BLaER1 (cell line): ENCODE results near the gene TBC1D10A.
A peak's percentile ranks its signal among the peaks of the same experiment; 100 is the strongest.

Source experiments
- H3K27ac ChIP-seq: shearing (Covaris generic); formaldehyde crosslinking; 2 replicates; pipeline ENCODE4 v1.8.1; 2022
- H3K27me3 ChIP-seq: shearing (Covaris generic); formaldehyde crosslinking; 2 replicates; pipeline ENCODE4 v1.8.1; 2022
- H3K36me3 ChIP-seq: shearing (Covaris generic); formaldehyde crosslinking; 2 replicates; pipeline ENCODE4 v1.8.1; 2022
- H3K4me1 ChIP-seq: shearing (Covaris generic); formaldehyde crosslinking; 2 replicates; pipeline ENCODE4 v1.8.1; 2022
- H3K4me2 ChIP-seq: shearing (Covaris generic); formaldehyde crosslinking; 2 replicates; pipeline ENCODE4 v1.8.1; 2022
- H3K4me3 ChIP-seq: shearing (Covaris generic); formaldehyde crosslinking; 2 replicates; pipeline ENCODE4 v1.8.1; 2022
- H3K9ac ChIP-seq: shearing (Covaris generic); formaldehyde crosslinking; 2 replicates; pipeline ENCODE4 v1.8.1; 2022
- H3K9me3 ChIP-seq: shearing (Covaris generic); formaldehyde crosslinking; 2 replicates; pipeline ENCODE4 v1.8.1; 2022
- H4K20me1 ChIP-seq: shearing (Covaris generic); formaldehyde crosslinking; 2 replicates; pipeline ENCODE4 v1.8.1; 2022
- Cebpa-rat ChIP-seq: shearing (Covaris generic); IDR thresholded peaks from 2 replicates; pipeline ENCODE4 v1.8.1; 2022

Gene TBC1D10A

DNA sequence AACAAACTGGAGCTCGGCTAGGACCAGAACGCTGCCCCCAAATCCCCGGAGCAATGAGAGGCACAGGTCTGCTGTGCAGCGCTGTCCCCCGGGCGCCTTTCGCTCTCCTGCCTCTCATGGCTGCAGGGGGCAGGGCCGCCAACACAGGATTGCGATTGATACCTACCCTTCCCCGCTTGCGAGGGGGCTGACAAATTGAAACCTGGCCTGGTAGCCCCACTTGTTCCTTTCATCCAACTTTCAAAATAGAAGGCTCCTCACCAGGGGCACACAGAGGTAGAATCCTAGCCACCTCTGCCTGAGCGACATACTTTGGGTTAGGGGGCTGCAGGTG is 36.8 kb downstream of the TBC1D10A start:
- Histone ChIP-seq H3K9me3 (no peaks in the 10 kb centered on the region), H3K9ac (peak overlapping the region; percentile 76; the same call in 1 of the 2 replicates), H3K4me2 (peak overlapping the region; percentile 98), H3K4me3 (peak overlapping the region; percentile 76), H3K27me3 (no peaks in the 10 kb centered on the region), H3K27ac (peak overlapping the region; percentile 92), H3K36me3 (peaks cover 31% of the 10 kb centered on the region), H4K20me1 (no peaks in the 10 kb centered on the region), H3K4me1 (peaks cover 65% of the 10 kb centered on the region)
- no peak for TF ChIP-seq Cebpa-rat

DNA sequence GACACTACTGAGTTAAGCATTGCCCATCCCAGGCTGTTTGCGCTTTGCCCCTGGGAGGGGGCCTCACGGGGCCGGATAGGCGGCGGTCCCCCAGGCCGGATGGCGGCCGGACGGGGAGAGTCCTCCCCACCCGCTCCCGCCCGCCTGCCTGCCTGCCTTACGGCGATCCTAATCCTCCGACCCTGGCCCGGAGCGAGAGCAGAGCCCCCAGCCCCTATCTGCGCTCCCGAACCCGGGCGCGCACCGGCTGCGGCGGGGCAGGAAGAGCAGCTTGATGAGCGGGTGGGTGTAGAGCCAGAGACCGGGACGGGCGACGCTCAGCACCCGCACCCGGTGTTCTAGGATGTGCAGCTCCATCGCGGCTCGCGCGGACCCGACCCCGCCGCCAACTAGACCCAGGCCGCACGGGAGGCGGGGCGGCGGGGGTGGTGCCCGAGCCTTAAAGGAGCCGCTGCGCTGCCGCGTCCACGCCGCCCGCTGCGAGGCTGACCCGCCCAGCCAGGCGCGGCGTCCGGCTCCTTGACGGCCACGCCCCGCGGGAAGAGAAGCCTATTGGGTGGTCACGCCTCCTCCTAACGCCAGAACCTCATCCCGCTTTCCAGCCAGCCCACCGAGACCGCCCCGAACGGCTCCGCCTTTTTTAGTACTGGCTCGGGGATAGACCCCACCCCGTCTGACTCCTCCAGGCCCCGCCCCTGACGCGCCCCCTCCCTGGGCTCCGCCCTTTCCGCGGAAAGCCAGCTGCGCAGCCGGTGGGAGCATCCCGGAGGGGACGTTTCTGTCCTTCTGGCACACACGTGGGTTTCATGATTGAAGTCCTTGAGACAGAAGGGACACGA is 37.4 kb downstream of the TBC1D10A start, which contains the start of gene CASTOR1:
Gene CASTOR1 (minus strand): TSS at position 365 of the 839 bp plus-strand sequence. CDS start 8 bp downstream, at position 357.
- Histone ChIP-seq H4K20me1 (no peaks in the 10 kb centered on the region), H3K27ac (peak within 1 kb of the TSS; percentile 92), H3K4me2 (peak within 1 kb of the TSS; percentile 98), H3K9ac (peak within 1 kb of the TSS; percentile 77), H3K27me3 (no peaks in the 10 kb centered on the region), H3K36me3 (peaks cover 25% of the 10 kb centered on the region), H3K4me3 (peak within 1 kb of the TSS; percentile 76), H3K4me1 (peaks cover 61% of the 10 kb centered on the region), H3K9me3 (no peaks in the 10 kb centered on the region)
- TF ChIP-seq Cebpa-rat, result no peak

DNA sequence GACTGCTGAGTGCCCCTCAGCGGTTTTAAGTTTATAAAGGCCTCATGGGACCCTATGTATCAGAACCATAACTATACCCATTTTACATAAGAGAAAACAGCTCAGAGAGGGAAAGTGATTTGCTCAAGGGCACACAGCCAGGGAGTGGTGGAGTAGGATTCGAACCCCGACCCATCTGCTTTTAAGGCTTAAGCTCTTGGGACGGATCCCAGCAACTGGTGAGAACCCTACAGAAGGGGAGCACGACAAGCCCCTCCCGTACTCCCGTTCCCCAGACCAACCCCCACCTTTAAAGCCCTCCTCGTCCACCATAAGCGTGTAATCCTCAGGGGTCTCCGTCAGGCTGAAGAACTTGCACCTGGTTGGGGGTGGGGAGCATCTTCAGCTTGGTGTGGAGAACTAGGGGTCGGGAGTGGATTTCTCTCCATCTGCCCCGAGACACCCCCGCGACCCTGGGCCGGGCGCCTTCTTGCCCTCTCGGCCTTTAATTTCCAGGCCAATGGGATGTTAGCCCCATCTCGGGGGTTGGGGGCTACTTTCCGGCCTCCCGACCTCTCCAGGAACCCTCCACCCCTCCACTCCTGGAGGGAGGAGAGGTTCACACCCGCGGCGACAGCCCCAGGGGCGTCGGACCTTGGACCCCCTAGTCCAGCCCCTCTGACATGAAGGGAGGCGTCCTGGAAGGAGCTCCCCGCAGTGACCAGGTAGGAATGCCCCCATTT is 38.2 kb downstream of the TBC1D10A start:
- Histone ChIP-seq H3K27ac (peak overlapping the region; percentile 92), H3K9me3 (no peaks in the 10 kb centered on the region), H3K4me2 (peak overlapping the region; percentile 98), H4K20me1 (no peaks in the 10 kb centered on the region), H3K4me1 (peaks cover 61% of the 10 kb centered on the region), H3K27me3 (no peaks in the 10 kb centered on the region), H3K9ac (peak overlapping the region; percentile 77), H3K36me3 (peaks cover 17% of the 10 kb centered on the region), H3K4me3 (peak overlapping the region; percentile 76)
- TF ChIP-seq Cebpa-rat, result no peak

DNA sequence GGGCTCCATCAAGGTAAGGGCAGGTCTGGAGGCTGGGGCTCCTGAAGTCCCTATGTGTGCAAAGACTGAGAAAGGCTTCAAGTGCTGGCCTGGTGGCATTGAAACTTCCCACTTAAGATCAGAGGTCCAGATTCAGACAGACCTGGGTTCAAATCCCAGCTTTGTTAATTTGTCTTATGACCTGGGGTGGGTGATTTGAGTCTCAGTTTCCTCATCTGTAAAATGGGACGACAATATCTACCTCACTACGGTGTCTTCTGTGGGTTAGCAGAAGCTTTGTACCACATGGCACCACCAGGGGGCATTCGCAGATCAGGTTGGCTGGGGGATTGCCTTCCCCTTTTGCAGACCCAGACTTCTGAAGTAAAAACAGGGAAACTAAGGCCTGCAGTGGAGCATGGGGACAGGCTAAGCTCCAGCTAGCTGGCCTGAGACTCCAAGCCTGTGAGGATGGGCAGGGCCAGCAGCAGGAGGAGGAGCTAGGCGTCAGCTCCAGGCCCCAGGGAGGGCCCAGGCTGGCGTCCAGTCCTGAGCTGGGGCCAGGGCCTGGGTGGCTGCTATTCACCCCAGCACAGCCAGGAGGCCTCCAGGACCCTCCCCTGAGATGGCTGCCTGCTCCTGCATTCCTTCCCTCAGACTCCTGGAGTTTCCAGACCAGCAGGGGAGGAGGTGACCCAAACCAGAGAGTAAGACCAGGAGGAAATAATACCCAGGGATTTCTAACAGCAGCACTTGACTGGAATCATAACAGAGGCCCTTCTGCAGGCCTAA is 38.9 kb downstream of the TBC1D10A start:
- H3K4me3 ChIP-seq, result peak overlapping the region; percentile 76; the same call in 1 of the 2 replicates
- H3K27ac ChIP-seq, result no peak overlapping the region
- H3K4me1 ChIP-seq, result peaks cover 61% of the 10 kb centered on the region
- H3K36me3 ChIP-seq, result peaks cover 10% of the 10 kb centered on the region
- no peak overlapping the region for H3K9ac ChIP-seq
- no peaks in the 10 kb centered on the region for H3K9me3 ChIP-seq
- no peak for TF ChIP-seq Cebpa-rat
- H3K27me3 ChIP-seq, result no peaks in the 10 kb centered on the region
- H4K20me1 ChIP-seq, result no peaks in the 10 kb centered on the region
- H3K4me2 ChIP-seq, result peak overlapping the region; percentile 98

DNA sequence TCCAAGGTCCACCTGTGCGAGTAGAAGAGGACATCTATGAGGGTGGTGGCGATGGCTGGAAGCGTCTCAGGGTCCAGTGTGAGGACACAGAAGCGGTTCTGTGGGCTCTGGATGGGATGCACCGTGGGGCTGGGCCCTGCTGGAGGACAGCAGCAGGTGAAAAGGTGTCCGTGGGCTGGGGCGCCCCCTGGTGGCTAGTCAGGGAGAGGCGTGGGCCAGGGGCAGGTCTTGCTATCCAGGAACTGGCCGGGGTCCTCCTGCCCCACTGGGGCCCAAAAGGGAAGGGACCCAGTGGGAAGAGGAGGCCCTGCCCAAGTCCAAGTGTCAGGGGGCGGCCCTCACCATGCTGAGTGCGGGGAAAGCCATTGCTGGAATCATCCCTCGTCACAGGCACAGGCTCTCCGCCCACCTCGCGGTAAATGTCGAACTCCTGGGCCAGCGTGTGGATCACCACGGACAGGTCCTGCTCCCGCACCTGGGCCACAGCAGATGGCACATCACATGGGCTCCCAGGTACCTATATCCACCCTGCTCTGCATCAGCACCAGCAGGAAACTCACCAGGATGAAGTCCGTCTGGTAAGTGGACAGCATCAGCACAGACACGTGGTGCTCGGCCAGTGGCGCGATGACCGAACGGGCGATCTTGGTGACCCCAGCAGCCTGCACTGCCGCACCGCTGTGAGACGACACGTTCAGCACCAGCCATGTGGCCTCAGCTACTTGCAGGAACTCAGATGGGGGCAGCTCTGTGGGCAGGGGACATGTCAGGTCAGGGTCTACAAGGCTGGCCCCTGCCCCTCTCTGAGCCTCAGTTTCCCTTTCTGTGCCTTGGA is 39.7 kb downstream of the TBC1D10A start:
- no peak overlapping the region for H3K9ac ChIP-seq
- no peak overlapping the region for H3K27ac ChIP-seq
- no peak overlapping the region for H3K4me3 ChIP-seq
- H3K4me2 ChIP-seq, result no peak overlapping the region
- peaks cover 2% of the 10 kb centered on the region for H3K36me3 ChIP-seq
- no peaks in the 10 kb centered on the region for H3K9me3 ChIP-seq
- no peaks in the 10 kb centered on the region for H4K20me1 ChIP-seq
- TF ChIP-seq Cebpa-rat, result no peak
- no peaks in the 10 kb centered on the region for H3K27me3 ChIP-seq
- peaks cover 61% of the 10 kb centered on the region for H3K4me1 ChIP-seq

DNA sequence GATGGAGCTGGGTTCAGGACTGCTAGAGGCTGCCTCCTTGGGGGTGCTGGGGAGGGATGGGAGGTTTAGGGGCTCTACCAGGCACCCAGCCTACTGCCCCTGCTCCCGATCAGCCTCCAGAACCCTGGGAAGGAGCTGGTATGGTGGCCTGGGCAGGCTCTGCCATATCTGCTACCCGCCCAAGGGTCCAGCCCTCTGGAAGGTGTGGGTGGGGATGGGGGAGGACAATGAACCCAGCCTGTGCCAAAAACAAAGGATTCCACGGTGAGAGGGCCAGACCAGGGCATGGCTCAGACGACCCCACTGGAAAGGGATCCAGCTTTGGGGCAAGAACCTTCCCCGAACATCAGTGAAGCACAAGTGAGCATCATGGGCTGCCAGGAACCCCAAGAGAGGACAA is 40.4 kb downstream of the TBC1D10A start:
- H3K4me2 ChIP-seq, result no peak overlapping the region
- H3K27me3 ChIP-seq, result no peaks in the 10 kb centered on the region
- no peaks in the 10 kb centered on the region; the same call in 1 of the 2 replicates for H3K36me3 ChIP-seq
- TF ChIP-seq Cebpa-rat, result no peak
- no peak overlapping the region for H3K4me3 ChIP-seq
- H3K9ac ChIP-seq, result no peak overlapping the region
- H3K27ac ChIP-seq, result peak overlapping the region; percentile 29; the same call in 1 of the 2 replicates
- H3K4me1 ChIP-seq, result peaks cover 61% of the 10 kb centered on the region
- H3K9me3 ChIP-seq, result no peaks in the 10 kb centered on the region
- H4K20me1 ChIP-seq, result no peaks in the 10 kb centered on the region

DNA sequence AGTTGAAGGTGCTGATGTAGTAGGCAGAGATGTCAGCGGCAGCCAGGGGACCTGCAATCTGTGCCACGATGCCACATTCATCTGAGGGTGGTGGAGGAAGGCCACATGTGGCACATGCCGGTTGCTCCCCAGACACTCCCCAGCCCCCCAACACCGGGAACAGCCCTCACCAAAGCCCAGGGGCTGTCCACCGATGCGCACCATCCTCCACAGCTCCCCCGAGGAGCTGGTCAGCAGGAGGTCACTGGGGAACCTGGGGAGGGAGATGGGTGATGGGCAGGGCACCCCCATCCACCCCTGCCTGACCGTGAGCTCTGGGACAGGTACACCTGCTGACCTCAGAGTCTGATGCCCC is 40.9 kb downstream of the TBC1D10A start:
- H3K36me3 ChIP-seq, result no peaks in the 10 kb centered on the region; the same call in 1 of the 2 replicates
- peaks cover 56% of the 10 kb centered on the region for H3K4me1 ChIP-seq
- H3K4me2 ChIP-seq, result no peak overlapping the region
- H3K27me3 ChIP-seq, result no peaks in the 10 kb centered on the region
- no peak overlapping the region for H3K9ac ChIP-seq
- peak overlapping the region; percentile 29; the same call in 1 of the 2 replicates for H3K27ac ChIP-seq
- no peak for TF ChIP-seq Cebpa-rat
- no peaks in the 10 kb centered on the region for H4K20me1 ChIP-seq
- H3K4me3 ChIP-seq, result no peak overlapping the region
- H3K9me3 ChIP-seq, result no peaks in the 10 kb centered on the region

DNA sequence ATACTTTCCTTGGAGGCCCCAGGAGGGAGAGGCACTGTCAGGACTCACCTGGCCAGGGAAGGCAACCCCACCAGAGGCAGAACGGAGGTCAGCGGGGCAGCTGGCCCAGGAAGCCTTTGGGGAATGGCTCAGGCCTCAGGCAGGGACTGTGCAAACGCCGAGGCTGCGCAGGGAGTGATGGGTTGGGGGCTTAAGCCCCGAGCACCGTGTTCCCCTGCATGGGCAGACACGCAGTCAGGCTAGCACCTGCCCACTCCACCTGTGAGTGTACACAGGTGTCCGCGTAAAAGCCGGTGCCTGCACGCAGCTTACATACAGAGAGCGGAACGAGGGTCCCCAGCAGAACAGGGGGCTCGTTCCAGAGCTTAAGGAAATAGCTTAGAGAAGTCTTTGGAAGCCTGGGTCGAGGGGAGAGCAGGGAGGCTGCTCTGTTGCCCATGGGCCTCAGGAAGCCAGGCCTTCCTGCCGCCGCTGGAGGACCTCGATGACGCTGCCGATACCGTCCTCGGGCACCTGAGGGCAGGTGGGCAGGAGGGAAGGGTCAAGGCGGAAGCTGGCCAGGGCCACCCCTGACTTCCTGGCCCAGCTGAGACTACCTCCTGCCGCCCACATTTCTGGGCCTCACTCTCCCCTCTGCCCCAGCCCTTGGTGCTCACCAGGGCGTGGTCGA is 41.4 kb downstream of the TBC1D10A start:
- Histone ChIP-seq H3K27me3 (no peaks in the 10 kb centered on the region), H3K36me3 (no peaks in the 10 kb centered on the region; the same call in 1 of the 2 replicates), H3K4me2 (no peak overlapping the region), H3K27ac (peak overlapping the region; percentile 29; the same call in 1 of the 2 replicates), H4K20me1 (no peaks in the 10 kb centered on the region), H3K4me1 (peaks cover 51% of the 10 kb centered on the region), H3K4me3 (no peak overlapping the region), H3K9ac (no peak overlapping the region), H3K9me3 (no peaks in the 10 kb centered on the region)
- no peak for TF ChIP-seq Cebpa-rat
